Inferior parietal cortex (tissue), 1 donor: ENCODE measurements around the gene SUDS3.

Source experiments
- DNase-seq: peaks from one replicate; pipeline ENCODE4 v3.0.0-alpha.2; 2016; ENCODE audit errors: extremely low spot score

The SUDS3 gene

GRCh38 chr12:118447181-118447580, 70.8 kb downstream of the SUDS3 start:
- no peak for DNase-seq

GRCh38 chr12:118448341-118448740, 72.0 kb downstream of the SUDS3 start:
- no peak for DNase-seq

GRCh38 chr12:118455327-118455726, 79.0 kb downstream of the SUDS3 start:
- no peak for DNase-seq

- DNase-seq = no peak
Observed at GRCh38 chr12:118456741-118457140, 80.4 kb downstream of the SUDS3 start.

- no peak for DNase-seq
Observed at GRCh38 chr12:118459110-118459509, 82.8 kb downstream of the SUDS3 start.

GRCh38 chr12:118463677-118464076, 87.3 kb downstream of the SUDS3 start:
- DNase-seq = no peak

- no peak for DNase-seq
Observed at GRCh38 chr12:118465706-118466105, 89.4 kb downstream of the SUDS3 start.
